A549 (cell line): ENCODE results near the gene RANBP9. TPM values are rescaled to one million over a fixed set of nuclear protein-coding genes. Genes with fewer than 3 reads are reported as not detected.

Experiments used
- ATAC-seq, 2 experiments: fragments of 200-7000 bp in 1 of 2; fragments of >200 bp in 1 of 2; cut with Nextera tagmentation in 1 of 2; cut with Tn5 transposase in 1 of 2; 3 replicates each; pipeline versions ENCODE4 v1.8.0 to v1.9.1; 2018 to 2020; ENCODE audit warnings: mild to moderate bottlenecking in 1 of 2, moderate library complexity in 1 of 2
- CTCF ChIA-PET: fragments of 300-600 bp; sonication (Branson Sonifier 250); formaldehyde crosslinking; extraction: SDS; loops from one replicate; lab custom pipeline; 2021; ENCODE audit warnings: antibody characterized with exemption, inconsistent platforms; lab: Yijun Ruan, JAX
- POLR2A ChIA-PET: fragments of 350-600 bp; formaldehyde crosslinking; extraction: SDS; loops from one replicate; lab custom pipeline; 2021; ENCODE audit warnings: antibody characterized with exemption, inconsistent platforms; lab: Yijun Ruan, JAX
- DNase-seq, 2 experiments: peaks; one replicate each; pipeline versions ENCODE4 v3.0.0 to v3.0.0-alpha.2; 2011 to 2016; ENCODE audit warnings: low read depth in 1 of 2, low spot score in 1 of 2
- FAIRE-seq: peaks from 2 replicates; lab custom pipeline; 2011; peaks lifted over from hg19 to GRCh38; lab: Jason Lieb, UNC
- H3K27ac ChIP-seq, 2 experiments: fragments of >200 bp; sonication (Bioruptor Twin); formaldehyde crosslinking; 3 replicates each; pipeline ENCODE4 v1.5.1; 2016 to 2017
- H3K4me1 ChIP-seq: fragments of >200 bp; sonication (Bioruptor Twin); formaldehyde crosslinking; 3 replicates; pipeline ENCODE4 v1.6.1; 2016
- H3K4me2 ChIP-seq: fragments of >200 bp; sonication (Bioruptor Twin); formaldehyde crosslinking; 3 replicates; pipeline ENCODE4 v1.6.1; 2016
- H3K4me3 ChIP-seq: fragments of >200 bp; sonication (Bioruptor Twin); formaldehyde crosslinking; 3 replicates; pipeline ENCODE4 v1.5.1; 2016
- H3K9me3 ChIP-seq: fragments of >200 bp; sonication (Bioruptor Twin); formaldehyde crosslinking; 3 replicates; pipeline ENCODE4 v1.6.1; 2016
- BHLHE40 ChIP-seq: IDR thresholded peaks from 2 replicates; pipeline ENCODE4 v1.6.1; 2012; ENCODE audit warnings: low read depth, low read length, inconsistent platforms
- CBX2 ChIP-seq: fragments of 200-600 bp; sonication (generic); IDR thresholded peaks from 2 replicates; pipeline ENCODE4 v1.6.1; 2016; ENCODE audit warnings: low read depth, mild to moderate bottlenecking, borderline replicate concordance
- CEBPB ChIP-seq, 2 experiments: fragments of >200 bp in 1 of 2; sonication (Bioruptor Twin) in 1 of 2; formaldehyde crosslinking in 1 of 2; IDR thresholded peaks; 2 replicates each; pipeline ENCODE4 v1.6.1; 2012 to 2016
- CHD2 ChIP-seq: fragments of 150-350 bp; IDR thresholded peaks from 2 replicates; pipeline ENCODE4 v1.6.1; 2014; ENCODE audit warnings: low read length; ENCODE audit not compliant: partially characterized antibody
- EHF ChIP-seq: fragments of 250-450 bp; sonication (Bioruptor Pico); IDR thresholded peaks from 2 replicates; pipeline ENCODE4 v1.5.0; 2020; ENCODE audit warnings: mild to moderate bottlenecking
- EHMT2 ChIP-seq: fragments of 200-600 bp; sonication (generic); IDR thresholded peaks from 2 replicates; pipeline ENCODE4 v1.6.1; 2016; ENCODE audit warnings: antibody characterized with exemption, low read depth, mild to moderate bottlenecking, moderate library complexity
- FOSL2 ChIP-seq, 2 experiments: fragments of 450-650 bp in 1 of 2; fragments of >200 bp in 1 of 2; sonication (Bioruptor Twin) in 1 of 2; formaldehyde crosslinking; IDR thresholded peaks; 2 replicates each; pipeline versions ENCODE4 v1.5.0 to v1.6.1; 2016 to 2020; ENCODE audit warnings: mild to moderate bottlenecking in 1 of 2, moderate library complexity in 1 of 2
- GATA3 ChIP-seq: IDR thresholded peaks from 2 replicates; pipeline ENCODE4 v1.6.1; 2012; ENCODE audit warnings: borderline replicate concordance
- HES2 ChIP-seq: fragments of >200 bp; sonication (Bioruptor Twin); formaldehyde crosslinking; IDR thresholded peaks from 2 replicates; pipeline ENCODE4 v1.6.1; 2016
- HEYL ChIP-seq: fragments of 250-450 bp; sonication (Bioruptor Pico); IDR thresholded peaks from 2 replicates; pipeline ENCODE4 v1.8.0; 2021; ENCODE audit warnings: mild to moderate bottlenecking, moderate library complexity
- HOXA7 ChIP-seq: fragments of 250-450 bp; sonication (Bioruptor Pico); IDR thresholded peaks from 2 replicates; pipeline ENCODE4 v1.5.0; 2020; ENCODE audit warnings: mild to moderate bottlenecking, moderate library complexity
- JUNB ChIP-seq: fragments of >200 bp; sonication (Bioruptor Twin); formaldehyde crosslinking; IDR thresholded peaks from 2 replicates; pipeline ENCODE4 v1.6.1; 2016
- MAFK ChIP-seq: fragments of 450-650 bp; IDR thresholded peaks from 2 replicates; pipeline ENCODE4 v1.6.1; 2014; ENCODE audit not compliant: partially characterized antibody
- MAZ ChIP-seq: fragments of 150-350 bp; IDR thresholded peaks from 2 replicates; pipeline ENCODE4 v1.6.1; 2014; ENCODE audit warnings: antibody characterized with exemption, low read depth, low read length, borderline replicate concordance
- MYC ChIP-seq: IDR thresholded peaks from 2 replicates; pipeline ENCODE4 v1.6.1; 2012; ENCODE audit warnings: mild to moderate bottlenecking, inconsistent platforms, low read length, improper control_type of control experiment, borderline replicate concordance
- NPAS2 ChIP-seq: fragments of 250-450 bp; sonication (Bioruptor Pico); IDR thresholded peaks from 2 replicates; pipeline ENCODE4 v1.8.0; 2022; ENCODE audit warnings: mild to moderate bottlenecking, moderate library complexity, borderline replicate concordance
- PHF8 ChIP-seq: fragments of 200-600 bp; sonication (generic); IDR thresholded peaks from 2 replicates; pipeline ENCODE4 v1.6.1; 2016; ENCODE audit warnings: low read depth, mild to moderate bottlenecking, antibody characterized with exemption, moderate library complexity, borderline replicate concordance
- POLR2A ChIP-seq: IDR thresholded peaks from 2 replicates; pipeline ENCODE4 v1.6.1; 2012; ENCODE audit warnings: mild to moderate bottlenecking, low read length
- RAD21 ChIP-seq, 2 experiments: fragments of >200 bp in 1 of 2; sonication (Bioruptor Twin) in 1 of 2; formaldehyde crosslinking in 1 of 2; IDR thresholded peaks in 1 of 2; conservative IDR thresholded peaks in 1 of 2; 2 replicates in 1 of 2; 3 replicates in 1 of 2; pipeline ENCODE4 v1.6.1; 2012 to 2018; ENCODE audit warnings: inconsistent platforms in 1 of 2
- RCOR1 ChIP-seq: fragments of 150-350 bp; IDR thresholded peaks from 2 replicates; pipeline ENCODE4 v1.6.1; 2014; ENCODE audit warnings: antibody characterized with exemption, low read length, low read depth
- RNF2 ChIP-seq: fragments of 200-600 bp; sonication (generic); IDR thresholded peaks from 2 replicates; pipeline ENCODE4 v1.6.1; 2016; ENCODE audit warnings: low read depth, mild to moderate bottlenecking, antibody characterized with exemption, moderate library complexity, borderline replicate concordance
- SMC3 ChIP-seq: fragments of >200 bp; sonication (Bioruptor Twin); formaldehyde crosslinking; IDR thresholded peaks from 3 replicates; pipeline ENCODE4 v1.6.1; 2018; ENCODE audit warnings: inconsistent platforms
- TP53 ChIP-seq: fragments of 250-450 bp; sonication (Bioruptor Pico); IDR thresholded peaks from 2 replicates; pipeline ENCODE4 v1.5.0; 2021; ENCODE audit warnings: mild to moderate bottlenecking, moderate library complexity
- ZC3H11A ChIP-seq: fragments of 450-650 bp; IDR thresholded peaks from 2 replicates; pipeline ENCODE4 v1.6.1; 2014; ENCODE audit warnings: antibody characterized with exemption, mild to moderate bottlenecking
- ZFP36 ChIP-seq: fragments of 450-650 bp; IDR thresholded peaks from 2 replicates; pipeline ENCODE4 v1.6.1; 2014; ENCODE audit warnings: borderline replicate concordance; ENCODE audit not compliant: partially characterized antibody
- WGBS: methylation state at CpG from one replicate; pipeline ENCODE4 v1.1.6; 2017; ENCODE audit errors: missing lambda C conversion rate; 5-methylcytosine and 5-hydroxymethylcytosine counted together
- polyA plus RNA-seq, 4 experiments: library from polyadenylated mRNA; depleted of rRNA in 3 of 4; stranded (reverse); fragments of >200 nt; fragmentation: RNase III in 1 of 4; extraction: RNeasy Plus Mini Kit Qiagen cat#74134 plus additional on column Dnase treatment in 1 of 4; gene quantifications; 2 replicates in 3 of 4; 3 replicates in 1 of 4; pipeline ENCODE4 v1.2.3, GENCODE V29; 2011 to 2017
- TF ChIP-seq, protein P1 (sequence below): fragments of 450-650 bp; IDR thresholded peaks from 2 replicates; pipeline ENCODE4 v1.6.1; 2014; ENCODE audit warnings: antibody characterized with exemption
- TF ChIP-seq, protein P2 (sequence below): fragments of 250-450 bp; sonication (Bioruptor Pico); IDR thresholded peaks from 2 replicates; pipeline ENCODE4 v1.5.0; 2020; ENCODE audit warnings: low read depth, mild to moderate bottlenecking, moderate library complexity

RANBP9 gene
- polyA plus RNA-seq, 2 of the 4 experiments (the other 2 are of a cell fraction) = 13.7 to 15.7 TPM

DNA sequence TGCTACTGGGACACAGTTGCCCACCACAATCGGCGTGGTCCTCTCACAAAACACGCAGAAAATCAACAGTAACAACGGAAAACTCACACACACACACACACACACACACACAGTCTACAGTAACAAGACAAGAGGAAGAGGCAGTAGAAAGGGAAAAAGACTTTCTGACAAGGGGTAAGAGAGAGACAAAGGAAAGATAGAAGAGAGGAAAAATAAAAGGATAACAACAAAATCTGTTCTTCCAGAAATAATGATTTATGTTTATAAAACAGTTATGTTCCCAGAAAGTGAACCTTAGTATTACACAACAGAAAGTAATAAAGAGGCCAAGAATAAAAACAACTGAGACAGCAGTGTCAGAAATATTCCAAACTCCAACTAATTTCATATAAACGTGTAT lies 2.9 kb downstream of the RANBP9 start:
- FAIRE-seq (no peak), DNase-seq (no peak), ATAC-seq (no peak)
- TF ChIP-seq MYC (no peak), TP53 (CRISPR knock-in tag) (no peak), POLR2A (no peak), GATA3 (no peak), ZFP36 (no peak), RCOR1 (no peak), HES2 (no peak), ZC3H11A (no peak), MAFK (no peak), SMC3 (no peak), NPAS2 (CRISPR knock-in tag) (no peak), HOXA7 (no peak), EHMT2 (no peak)
- POLR2A ChIA-PET = no interaction called here
- 81% methylated on average over 5 of the region's 5 CpGs for WGBS
- Histone ChIP-seq H3K27ac (no peak overlapping the region), H3K9me3 (no peaks in the 10 kb centered on the region), H3K4me3 (peak overlapping the region; percentile 78; the same call in 2 of the 3 replicates), H3K4me1 (peaks cover 11% of the 10 kb centered on the region; the same call in 2 of the 3 replicates), H3K4me2 (peak overlapping the region; percentile 76)
- CTCF ChIA-PET = interaction anchor here (1.8 kb wide), 1 partner anchor 93 kb away, joined by 5 read pairs; the partner anchor contains the start of gene NOL7

DNA sequence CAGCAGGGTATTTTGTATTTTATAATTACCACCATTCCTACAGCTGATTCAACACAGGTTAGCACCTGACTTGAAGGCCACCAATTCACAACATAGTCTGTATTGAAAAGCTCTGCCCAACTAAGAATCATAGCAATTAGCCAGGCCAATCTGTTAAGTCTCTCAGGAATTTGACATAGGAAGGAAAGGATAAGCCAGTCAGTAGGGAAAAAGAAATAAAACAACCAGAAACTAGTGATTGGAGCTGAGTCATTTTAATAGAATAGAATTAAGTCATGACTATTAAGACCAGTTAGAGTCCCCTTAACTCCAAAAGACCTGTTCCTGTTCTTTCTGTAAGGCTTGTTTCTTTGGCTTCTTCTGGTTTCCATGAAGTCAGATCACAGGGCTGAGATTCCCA lies 8.1 kb downstream of the RANBP9 start:
- H3K9me3 ChIP-seq = no peaks in the 10 kb centered on the region
- no peak for FAIRE-seq
- ChIA-PET CTCF (no interaction called here), POLR2A (no interaction called here)
- peaks cover 2% of the 10 kb centered on the region; the same call in 2 of the 3 replicates for H3K4me1 ChIP-seq
- no peak for DNase-seq
- no peak for TF ChIP-seq FOSL2 (IDR thresholded peaks at IDR 0.05)
- no peak for TF ChIP-seq FOSL2 (CRISPR knock-in tag; IDR thresholded peaks at IDR 0.05)
- no peak for TF ChIP-seq RNF2
- TF ChIP-seq GATA3 = no peak
- no peak for TF ChIP-seq MAFK
- no peak for TF ChIP-seq EHF (CRISPR knock-in tag)
- no peak for TF ChIP-seq HOXA7
- no peak for TF ChIP-seq HEYL (CRISPR knock-in tag)
- TF ChIP-seq, protein P1, sequence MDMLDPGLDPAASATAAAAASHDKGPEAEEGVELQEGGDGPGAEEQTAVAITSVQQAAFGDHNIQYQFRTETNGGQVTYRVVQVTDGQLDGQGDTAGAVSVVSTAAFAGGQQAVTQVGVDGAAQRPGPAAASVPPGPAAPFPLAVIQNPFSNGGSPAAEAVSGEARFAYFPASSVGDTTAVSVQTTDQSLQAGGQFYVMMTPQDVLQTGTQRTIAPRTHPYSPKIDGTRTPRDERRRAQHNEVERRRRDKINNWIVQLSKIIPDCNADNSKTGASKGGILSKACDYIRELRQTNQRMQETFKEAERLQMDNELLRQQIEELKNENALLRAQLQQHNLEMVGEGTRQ = no peak
- TF ChIP-seq JUNB = no peak
- no peak for TF ChIP-seq PHF8
- TF ChIP-seq TP53 (CRISPR knock-in tag) = no peak
- TF ChIP-seq BHLHE40 = no peak
- TF ChIP-seq MAZ = no peak
- no peak for ATAC-seq
- H3K4me2 ChIP-seq = no peak overlapping the region
- no peak overlapping the region for H3K4me3 ChIP-seq
- H3K27ac ChIP-seq = no peak overlapping the region

- Histone ChIP-seq H3K27ac (no peak overlapping the region), H3K4me3 (no peak overlapping the region), H3K9me3 (no peaks in the 10 kb centered on the region), H3K4me2 (no peak overlapping the region), H3K4me1 (no peaks in the 10 kb centered on the region)
- ChIA-PET CTCF (no interaction called here), POLR2A (no interaction called here)
- FAIRE-seq (no peak), ATAC-seq (no peak), DNase-seq (no peak)
- 74% methylated on average over 4 of the region's 4 CpGs for WGBS
- TF ChIP-seq HOXA7 (no peak), RAD21 (conservative IDR thresholded peaks at IDR 0.05 in 1 of 2, IDR thresholded peaks at IDR 0.05 in 1 of 2) (no peak), CBX2 (no peak), CHD2 (no peak), CEBPB (IDR thresholded peaks at IDR 0.05) (no peak), ZFP36 (no peak), JUNB (no peak)
- TF ChIP-seq, protein P2, sequence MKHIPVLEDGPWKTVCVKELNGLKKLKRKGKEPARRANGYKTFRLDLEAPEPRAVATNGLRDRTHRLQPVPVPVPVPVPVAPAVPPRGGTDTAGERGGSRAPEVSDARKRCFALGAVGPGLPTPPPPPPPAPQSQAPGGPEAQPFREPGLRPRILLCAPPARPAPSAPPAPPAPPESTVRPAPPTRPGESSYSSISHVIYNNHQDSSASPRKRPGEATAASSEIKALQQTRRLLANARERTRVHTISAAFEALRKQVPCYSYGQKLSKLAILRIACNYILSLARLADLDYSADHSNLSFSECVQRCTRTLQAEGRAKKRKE (CRISPR knock-in tag) = no peak
Observed at GRCh38 chr6:13702809-13703302, 8.8 kb downstream of the RANBP9 start.
